HG02870 (cell line): Measurements from ENCODE around the gene AFF3.

Source experiments
- ATAC-seq: cut with Tn5 transposase; IDR thresholded peaks from one replicate; pipeline ENCODE4 v1.9.1; 2021; ENCODE audit warnings: mild to moderate bottlenecking, moderate library complexity; ENCODE audit not compliant: unreplicated experiment

Gene AFF3

DNA sequence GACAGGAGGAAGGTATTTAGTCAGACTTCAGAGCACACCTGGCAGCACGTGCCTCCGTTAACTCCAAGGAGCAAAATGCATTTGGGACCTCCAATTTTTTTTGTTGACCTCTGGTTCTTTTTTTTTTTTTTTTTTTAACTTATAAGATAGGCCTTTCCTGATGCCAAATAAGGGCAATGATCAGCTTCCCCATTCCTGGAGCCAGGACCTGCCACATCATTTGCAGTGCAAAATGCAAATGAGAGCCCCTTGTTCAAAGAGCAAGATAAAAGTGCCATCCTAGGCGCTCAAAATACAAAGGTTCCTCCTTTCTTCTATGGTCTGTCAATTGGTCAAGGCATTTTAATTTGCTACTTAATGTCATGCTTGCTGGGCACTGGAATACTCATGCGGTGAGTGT, 519.4 kb downstream of the AFF3 start:
- no peak for ATAC-seq

DNA sequence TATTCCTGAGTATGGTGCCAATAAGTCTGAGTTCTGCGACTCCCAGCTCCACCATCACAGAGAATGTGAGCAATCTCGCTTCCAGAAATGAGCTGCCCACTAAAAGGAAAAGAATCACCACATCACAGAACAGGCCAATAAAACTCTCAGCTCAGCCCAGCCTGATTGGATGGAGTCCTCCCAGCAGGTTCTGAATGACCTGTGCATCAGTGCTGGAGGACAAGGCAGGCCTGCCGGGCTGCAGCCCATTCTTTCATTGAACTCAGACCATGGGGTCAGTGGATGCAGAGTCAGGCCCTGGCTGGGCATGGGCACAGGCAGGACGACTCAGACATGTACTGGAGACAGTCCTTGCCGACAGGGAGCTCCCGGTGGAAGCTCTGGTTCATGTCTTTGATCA, 519.9 kb downstream of the AFF3 start:
- no peak for ATAC-seq

DNA sequence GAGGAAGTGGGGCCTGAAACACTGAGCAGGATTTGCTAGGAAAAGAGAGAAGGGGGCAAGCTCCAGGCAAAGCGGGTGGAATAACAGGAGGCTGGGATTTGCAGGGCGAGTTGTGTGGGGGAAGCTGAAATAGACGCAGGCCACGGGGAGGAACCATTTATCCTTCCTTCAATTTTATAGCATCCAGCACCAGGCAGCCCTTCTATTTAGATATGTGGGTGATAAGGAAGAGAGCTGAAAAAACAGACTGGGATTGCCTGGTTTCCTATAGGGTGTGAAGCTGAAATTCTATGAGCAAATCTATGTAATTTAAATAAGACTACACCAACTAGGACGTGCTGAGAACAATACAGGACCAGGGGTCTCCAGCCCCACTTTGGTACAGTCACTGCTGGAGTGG, 520.6 kb downstream of the AFF3 start:
- no peak for ATAC-seq

DNA sequence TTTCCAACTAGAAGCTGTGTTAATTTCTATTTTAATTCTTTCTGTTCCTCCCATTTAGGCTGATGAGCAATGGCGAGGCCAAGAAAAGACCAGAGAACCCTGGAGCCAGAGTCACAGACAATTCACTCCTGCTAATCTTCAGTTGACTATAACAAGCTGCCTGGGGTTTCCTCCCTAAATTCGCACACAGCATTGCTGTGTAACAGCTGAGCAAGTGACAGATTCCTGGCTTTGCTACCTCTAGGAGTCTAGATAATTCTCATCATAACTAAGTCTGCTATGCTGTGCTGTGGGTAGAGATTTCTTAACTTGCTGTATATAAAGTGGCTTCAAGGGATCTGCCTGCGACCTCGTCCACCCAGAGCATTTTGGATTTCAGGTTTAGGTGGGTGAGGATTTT, 521.3 kb downstream of the AFF3 start:
- no peak for ATAC-seq

DNA sequence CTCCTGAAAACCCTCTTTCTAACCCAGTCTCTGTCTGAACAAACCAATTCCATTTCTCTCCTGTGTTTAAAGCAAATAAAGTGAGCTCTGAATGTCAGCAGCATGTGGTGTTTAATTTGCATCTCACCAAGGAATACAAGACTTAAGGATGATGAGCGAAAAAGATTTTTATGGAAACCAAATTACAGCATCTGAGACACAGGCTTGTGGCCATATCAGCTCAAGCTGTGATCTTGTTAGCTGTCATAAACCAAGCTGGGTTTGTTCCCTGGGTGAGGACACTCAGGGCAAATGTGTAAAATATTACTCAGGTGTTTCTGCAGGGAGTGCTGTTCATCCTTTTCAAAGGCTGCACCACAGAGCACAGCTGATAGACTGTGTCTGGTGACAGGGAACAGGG, 523.2 kb downstream of the AFF3 start:
- ATAC-seq = no peak

DNA sequence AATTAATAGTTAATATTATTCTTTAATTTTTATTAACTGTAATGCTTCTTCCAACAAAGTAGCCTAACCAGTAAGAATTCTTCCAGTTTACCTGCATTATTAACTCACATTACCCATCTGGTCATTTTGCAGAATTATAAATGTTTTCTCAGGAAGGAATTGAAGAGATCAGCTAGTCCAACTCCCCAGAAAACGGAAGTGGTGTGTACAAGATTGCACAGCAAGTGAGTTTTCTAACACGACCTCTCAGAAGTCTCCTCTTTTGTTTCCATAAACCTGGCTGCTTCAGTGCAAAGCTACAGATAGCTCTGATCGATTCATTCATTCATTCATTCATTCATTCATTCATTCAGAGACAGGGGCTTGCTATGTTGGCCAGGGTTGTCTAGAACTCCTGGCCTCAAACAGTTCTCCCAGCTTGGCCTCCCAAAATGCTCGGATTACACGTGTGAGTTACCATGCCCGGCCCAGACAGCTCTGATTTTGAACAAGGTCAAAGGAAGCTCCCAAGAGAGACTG, 523.8 kb downstream of the AFF3 start:
- ATAC-seq = no peak

DNA sequence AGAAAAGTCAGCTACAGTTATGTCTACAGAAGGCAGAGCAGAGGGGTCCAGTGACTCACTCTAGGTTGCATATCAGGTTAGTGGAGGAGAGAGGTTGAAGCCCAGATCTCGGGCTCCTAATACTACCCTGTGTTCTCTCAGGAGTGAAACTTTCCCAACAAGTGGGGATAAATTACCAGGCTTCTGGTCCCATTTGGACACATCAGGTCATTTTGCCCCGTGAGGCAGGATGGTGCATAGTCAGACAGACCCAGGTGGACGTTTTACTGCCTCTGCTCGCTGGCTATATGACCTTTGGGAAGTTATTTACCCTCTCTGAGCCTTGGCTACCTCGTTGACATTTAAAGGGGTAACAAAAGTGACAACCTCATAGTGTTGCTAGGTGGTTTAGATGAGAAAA, 524.6 kb downstream of the AFF3 start:
- ATAC-seq = no peak

DNA sequence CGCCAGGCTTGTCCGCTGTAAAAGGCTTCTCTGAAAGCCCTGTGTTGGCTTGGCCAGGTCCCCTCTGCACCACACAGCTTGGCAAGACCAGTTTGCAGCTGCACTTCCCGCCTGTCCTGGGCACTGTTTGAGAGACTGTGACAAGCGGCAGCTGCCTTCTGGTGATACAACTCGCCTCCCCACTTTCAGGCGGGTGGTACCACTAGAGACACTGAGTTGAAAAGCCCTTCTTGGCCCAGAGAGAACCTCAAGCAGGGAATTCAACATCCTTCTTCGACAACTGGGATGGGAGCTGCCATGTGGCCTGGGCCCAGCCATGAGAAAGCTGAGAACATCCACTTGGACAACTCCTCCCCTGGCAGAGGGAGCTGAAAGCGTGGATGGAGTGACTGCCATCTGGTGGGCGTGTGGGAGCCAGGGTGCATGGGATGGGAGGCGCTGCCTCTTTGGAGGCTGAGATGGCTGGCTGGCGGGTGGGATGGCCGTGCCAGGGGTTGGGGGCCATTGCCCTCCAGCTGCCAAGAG, 527.1 kb downstream of the AFF3 start:
- ATAC-seq = no peak

DNA sequence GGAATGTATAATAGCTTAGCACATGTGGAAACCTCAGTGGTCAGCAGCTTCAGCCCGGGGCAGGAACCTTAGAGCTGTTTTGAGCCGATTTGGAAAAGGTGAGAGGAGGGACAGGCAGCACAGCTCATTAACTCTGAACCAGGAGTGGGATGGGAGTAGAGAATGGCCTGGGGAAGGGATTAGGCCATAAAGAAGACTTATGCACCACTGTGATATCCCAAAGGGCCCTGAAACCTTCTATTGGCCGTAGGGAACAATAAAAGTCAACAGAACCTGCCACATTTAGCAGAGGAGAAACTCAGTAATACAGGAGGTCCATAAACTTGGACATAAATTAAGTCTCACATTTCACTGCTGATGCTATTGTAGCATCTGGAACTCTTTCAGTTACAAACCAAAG, 528.4 kb downstream of the AFF3 start:
- ATAC-seq = no peak

DNA sequence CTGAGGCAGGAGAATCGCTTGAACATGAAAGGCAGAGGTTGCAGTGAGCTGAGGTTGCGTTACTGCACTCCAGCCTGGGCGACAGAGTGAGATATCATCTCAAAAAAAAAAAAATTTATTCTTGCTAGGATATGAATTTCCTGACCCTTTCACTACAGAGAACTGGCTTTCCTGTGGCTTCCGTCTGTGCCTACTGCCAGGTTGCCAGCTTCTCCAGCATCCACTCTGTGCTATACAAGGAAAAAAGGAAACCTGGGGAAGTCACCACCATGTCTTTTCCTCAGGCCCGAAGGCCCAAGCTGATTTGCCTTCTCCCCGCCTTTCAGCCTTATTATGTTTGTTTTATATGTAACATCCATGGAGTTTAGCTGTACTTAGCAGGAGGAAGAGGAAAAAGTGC, 530.6 kb downstream of the AFF3 start:
- no peak for ATAC-seq

DNA sequence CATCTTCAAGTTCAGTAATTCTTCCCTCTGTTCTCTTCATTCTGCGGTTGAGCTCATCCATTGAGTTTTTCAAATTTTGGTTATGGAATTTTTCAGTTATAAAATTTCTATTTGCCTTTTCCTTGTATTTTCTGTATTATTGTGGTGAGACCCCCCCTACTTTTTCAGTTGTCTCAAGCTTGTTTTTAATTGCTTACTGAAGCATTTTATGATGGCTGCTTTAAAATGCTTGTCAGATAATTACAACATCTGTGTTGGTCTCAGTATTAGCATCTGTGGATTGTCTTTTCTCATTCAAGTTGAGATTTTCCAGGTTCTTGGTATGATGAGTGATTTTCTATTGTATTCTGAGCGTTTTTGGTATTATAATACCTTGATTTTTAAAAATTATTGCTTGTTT, 531.4 kb downstream of the AFF3 start:
- ATAC-seq = no peak

DNA sequence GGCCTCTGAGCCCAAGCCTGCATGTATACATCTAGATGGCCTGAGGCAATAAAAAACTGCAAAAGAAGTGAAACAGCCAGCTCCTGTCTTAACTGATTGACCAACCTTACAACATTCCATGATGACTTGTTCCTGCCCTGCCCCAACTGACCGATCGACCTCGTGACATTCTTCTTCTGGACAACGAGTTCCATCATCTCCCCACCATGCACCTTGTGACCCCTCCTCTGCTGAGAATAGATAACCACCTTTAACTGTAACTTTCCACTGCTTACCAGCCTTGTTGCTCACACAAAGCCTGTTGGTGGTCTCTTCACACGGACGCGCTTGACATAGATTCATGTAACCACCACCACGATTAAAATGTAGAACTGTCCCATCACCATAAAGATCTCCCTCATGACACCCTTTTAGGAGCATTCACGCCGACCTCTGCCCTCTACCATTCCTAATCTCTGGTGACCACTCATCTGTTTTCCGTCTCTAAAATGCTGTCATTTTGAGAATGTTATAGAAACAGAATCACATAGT, 532.5 kb downstream of the AFF3 start:
- no peak for ATAC-seq

DNA sequence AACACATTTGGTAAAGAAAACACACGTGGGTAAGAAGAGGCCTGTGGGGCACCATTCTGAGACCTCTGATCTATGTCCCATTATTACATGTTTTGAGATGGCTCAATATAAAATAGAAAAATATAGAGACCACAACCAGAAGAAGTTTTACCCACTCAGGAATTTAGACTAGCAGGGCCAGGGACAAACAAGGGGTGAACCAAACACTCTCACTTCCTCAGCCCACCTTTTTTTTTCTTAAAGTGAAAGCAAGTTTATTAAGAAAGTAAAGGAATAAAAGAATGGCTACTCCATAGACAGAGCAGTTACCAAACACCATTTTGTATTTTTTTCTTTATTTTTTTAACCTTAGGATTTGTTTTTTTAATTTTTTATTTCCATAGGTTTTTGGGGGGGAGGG, 533.5 kb downstream of the AFF3 start:
- ATAC-seq = no peak

DNA sequence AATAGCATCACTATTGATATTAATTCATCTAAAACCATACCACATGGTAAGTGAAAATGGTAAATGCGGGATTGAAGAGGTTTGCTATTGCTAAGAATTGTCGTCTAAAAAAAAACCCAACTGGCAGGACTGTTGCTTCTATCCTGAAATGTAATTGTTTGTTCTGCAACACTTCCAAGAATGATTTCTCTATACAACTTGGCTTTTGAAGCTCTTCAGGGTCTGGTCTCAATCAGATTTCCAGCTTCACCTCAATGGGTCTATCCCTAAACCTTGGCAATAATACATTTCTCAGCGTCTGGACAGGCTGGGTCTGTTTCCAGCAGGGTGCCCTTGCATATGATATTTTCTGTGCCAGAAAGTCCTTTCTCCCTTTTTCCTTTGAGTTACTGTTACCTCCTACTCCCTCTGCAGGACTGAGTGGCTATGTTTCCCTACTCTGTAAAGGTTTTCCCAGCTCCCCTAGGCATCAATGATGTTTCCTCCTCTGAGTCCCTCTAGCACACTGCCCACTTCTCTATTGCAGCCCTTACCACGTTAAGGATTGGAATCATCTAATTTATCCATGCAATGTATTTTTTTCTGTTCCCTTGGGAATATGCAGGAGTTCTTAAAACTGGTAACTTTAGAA, 534.4 kb downstream of the AFF3 start:
- ATAC-seq = no peak

DNA sequence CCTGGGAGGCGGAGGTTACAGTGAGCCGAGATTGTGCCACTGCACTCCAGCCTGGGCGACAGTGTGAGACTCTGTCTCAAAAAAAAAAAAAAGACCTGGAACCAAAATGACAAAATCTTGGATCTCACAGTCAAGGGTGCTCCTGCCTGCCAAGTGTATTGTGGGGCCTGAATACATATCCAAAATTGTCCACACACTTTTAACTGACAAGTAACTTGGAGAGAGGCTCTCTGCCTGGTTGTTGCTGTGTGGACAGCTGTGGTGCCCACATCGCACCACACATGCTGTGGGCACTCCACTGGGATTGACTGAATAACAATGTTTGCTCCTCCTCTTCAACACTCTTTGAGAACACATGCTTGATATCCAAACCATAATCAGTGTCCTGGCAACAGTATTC, 534.9 kb downstream of the AFF3 start:
- ATAC-seq = no peak

DNA sequence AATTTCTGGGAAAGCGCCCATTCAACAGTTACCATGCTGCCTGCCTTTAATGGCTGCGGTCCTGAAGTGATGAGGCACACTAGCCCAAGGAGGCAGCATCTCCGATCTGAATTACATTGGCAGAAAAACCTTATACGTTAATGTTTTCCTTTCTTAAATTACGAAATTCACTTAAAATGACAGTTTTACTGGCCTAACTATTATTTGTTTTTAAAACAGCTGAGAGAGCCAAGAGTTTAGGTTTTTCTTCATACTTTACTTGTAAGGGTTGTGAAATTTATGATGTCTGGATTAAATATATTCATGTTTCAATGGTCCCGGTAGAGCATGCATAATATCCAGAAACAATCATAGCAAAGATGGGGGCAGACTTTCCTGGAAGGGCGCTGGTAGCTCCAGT, 537.4 kb downstream of the AFF3 start:
- ATAC-seq = no peak

DNA sequence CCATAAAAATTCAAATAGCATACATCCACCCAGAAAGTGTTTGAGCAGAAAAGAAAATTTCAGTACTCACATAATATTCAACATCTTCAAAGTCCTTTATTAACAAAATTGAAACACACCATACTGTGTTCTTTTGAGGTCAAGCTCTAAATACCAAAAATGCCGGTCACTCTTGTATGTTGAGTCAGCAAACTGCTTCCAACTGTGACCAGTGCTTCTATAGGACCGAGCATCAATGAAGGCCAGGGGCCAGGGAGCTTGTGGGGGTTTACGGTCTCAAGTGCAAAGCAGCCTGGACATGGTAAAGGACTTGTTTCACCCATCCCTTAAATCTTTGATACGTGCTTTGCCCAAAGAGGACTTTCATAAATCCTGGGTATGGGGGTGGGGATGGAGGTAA, 539.9 kb downstream of the AFF3 start:
- no peak for ATAC-seq

DNA sequence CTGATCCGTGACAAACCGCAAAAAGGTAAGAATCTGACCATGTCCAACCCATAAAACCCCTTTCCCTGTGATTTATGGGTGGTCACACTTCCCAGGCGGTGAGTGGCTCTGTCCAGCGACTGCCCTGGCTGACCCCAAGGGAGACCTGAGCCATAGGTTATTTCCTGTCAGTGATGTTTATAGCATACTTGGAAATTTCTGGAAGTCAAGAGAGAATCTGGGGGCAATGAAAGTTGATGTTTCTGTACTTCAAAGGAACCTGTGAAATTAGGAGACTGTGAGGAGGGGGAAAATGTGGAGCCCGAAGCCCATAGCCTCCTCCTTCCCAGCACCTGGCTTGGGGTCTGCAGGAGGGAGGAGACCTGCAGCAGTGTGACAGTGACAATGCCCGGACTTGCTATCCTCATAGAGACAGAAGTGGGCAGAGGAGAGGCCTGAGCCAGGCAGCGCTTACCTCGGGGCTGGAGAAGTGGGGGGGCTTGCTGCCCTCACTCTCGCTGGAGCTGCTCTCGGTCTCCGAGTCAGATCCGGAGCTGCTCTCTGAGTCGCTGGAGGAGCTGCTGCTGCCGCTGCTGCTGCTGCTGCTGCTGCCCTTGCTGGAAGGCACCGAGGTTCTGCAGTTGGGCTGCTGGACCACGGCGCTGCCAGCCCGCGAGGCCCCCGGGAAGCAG, 541.3 kb downstream of the AFF3 start:
- ATAC-seq = no peak

DNA sequence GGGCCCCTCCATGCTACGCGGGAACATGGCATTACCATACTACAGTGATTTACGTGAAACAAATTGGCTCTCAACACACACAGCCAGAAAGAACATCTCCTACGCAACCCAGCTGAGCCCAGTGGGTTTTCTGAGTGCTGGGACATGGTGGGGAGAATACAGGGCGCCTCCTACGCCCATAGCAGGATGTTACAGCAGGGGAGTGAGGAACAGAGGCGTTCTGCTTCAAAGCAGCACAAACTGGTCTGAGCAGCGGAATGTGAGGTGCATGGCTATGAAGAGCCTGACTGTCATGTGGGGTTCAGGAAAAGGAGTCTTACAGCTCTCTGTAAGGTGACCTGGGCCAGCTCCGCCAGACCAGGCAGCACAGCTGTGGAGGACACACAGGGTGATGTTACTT, 543.9 kb downstream of the AFF3 start:
- ATAC-seq = no peak

DNA sequence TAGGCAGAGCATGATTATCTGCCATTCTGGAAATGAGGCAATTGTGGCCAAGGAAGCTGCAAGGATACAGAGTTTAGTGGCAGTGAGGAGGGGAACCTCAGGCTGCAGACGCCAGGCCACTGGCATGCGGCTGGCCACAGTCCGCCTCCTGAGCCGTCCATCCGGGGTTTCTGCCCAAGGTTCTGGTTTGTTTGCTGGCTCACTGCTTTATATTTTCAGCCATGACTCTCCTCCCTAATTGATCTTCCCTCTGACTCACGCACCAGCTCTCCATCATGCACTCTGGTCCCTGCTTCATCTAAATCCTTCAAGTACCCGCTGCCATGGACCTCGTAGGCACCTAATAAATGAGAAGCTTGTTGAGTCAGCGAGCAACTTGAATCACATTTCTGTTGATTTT, 544.8 kb downstream of the AFF3 start:
- no peak for ATAC-seq

DNA sequence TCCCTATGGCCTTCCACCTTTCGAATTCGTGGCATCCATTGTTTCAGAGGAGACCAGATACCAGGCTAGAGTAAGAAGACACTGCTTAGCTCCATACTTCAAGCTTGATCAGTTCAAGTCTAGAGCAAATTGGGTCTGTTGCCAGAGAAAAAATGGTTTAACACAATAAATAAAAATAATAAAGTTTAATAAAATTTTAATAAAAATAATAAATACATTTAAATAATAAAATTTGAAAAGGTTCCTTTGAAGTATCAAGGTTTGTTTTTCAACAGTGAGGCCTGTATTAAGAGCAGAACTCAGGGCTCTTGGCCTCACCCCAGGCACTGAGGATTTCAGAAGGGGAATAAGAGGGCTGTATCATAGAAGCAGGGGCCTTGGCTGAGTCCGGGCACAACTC, 547.0 kb downstream of the AFF3 start:
- no peak for ATAC-seq

DNA sequence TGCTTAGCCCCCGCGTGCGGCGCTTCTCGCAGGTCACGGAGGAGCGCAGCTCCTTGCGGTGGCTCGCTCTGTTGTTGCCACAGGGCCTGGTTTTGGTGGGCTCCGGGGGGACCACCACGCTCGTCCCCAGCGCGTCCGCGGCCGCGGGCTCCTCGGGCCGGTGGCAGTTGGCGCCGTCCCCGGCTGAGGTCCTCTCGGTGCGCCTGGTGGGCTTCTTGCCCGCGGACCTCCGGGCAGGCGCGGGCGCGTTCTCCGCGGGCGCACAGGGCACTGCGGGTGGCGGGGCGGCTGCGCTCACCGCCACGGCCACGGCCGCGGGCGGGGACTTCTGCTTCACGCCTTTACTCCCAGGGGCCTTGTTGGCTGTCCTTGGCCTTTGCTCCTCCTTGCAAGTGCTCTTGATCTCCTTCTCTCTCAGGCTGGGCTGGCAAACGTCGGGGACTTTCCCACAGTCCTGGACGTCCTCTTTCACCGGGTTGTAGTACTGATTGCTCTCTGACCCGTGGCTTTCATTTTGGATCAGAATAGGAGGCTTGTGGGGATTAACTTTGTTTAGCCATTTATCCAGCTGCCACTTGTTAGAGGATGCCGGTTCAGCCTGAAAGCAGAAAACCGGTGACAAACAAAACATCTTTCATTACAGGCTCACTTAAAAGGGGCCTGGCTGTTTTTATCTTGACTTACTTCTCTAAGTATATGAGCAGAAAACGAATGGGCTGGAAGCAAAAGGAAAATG, 548.5 kb downstream of the AFF3 start:
- ATAC-seq = no peak
